G401 (cell line): ENCODE measurements around the gene CHRM5. TPM values are rescaled to one million over a fixed set of nuclear protein-coding genes. Genes with fewer than 3 reads are reported as not detected.
A peak's percentile ranks its signal among the peaks of the same experiment; 100 is the strongest.

Source experiments
- DNase-seq: peaks from one replicate; pipeline ENCODE4 v3.0.0-alpha.2; 2015; ENCODE audit warnings: low spot score
- in situ Hi-C: cut with HindIII; loops from 2 replicates; pipeline ENCODE4 v1.10.0; 2016; ENCODE audit warnings: low sequenced_read_pairs, mixed read lengths
- total RNA-seq: library from RNA; depleted of rRNA; stranded (reverse); fragments of >200 nt; shearing (Covaris generic); gene quantifications from 2 replicates; pipeline ENCODE4 v1.2.3, GENCODE V29; 2014

CHRM5 gene
- total RNA-seq, 1 experiment from 2014 or later, result not detected

GRCh38 chr15:34065261-34065660 lies 97.0 kb downstream of the CHRM5 start:
- no peak for DNase-seq
- in situ Hi-C loops, result no loop called here

GRCh38 chr15:34065941-34066340 lies 97.6 kb downstream of the CHRM5 start:
- in situ Hi-C loops, result no loop called here
- no peak for DNase-seq

GRCh38 chr15:34070003-34070402 lies 101.7 kb downstream of the CHRM5 start:
- no peak for DNase-seq
- in situ Hi-C loops, result no loop called here

GRCh38 chr15:34076785-34077184 lies 108.5 kb downstream of the CHRM5 start:
- DNase-seq, result no peak
- in situ Hi-C loops, result no loop called here

- DNase-seq, result no peak
- in situ Hi-C loops, result no loop called here
Measured at GRCh38 chr15:34078900-34079299, 110.6 kb downstream of the CHRM5 start.

- in situ Hi-C loops, result no loop called here
- DNase-seq, result no peak
Measured at GRCh38 chr15:34079904-34080303, 111.6 kb downstream of the CHRM5 start.

- DNase-seq, result peak; percentile 13
- in situ Hi-C loops, result no loop called here
Measured at GRCh38 chr15:34084086-34084485, 115.8 kb downstream of the CHRM5 start.

- in situ Hi-C loops, result no loop called here
- DNase-seq, result peak; percentile 20
Measured at GRCh38 chr15:34085746-34086145, 117.4 kb downstream of the CHRM5 start.

- DNase-seq, result no peak
- in situ Hi-C loops, result no loop called here
Measured at GRCh38 chr15:34099914-34100313, 131.6 kb downstream of the CHRM5 start.

GRCh38 chr15:34101366-34102174 lies 133.3 kb downstream of the CHRM5 start, which contains the start of the genes EMC7 and PGBD4:
Gene EMC7, minus strand, starts transcription at chr15:34101862. Its CDS starts 23 bp downstream, at chr15:34101839.
Gene PGBD4, plus strand, starts transcription at chr15:34102083. Its CDS starts 449 bp downstream, at chr15:34102532.
- peak; percentile 99 for DNase-seq
- in situ Hi-C loops, result no loop called here

- DNase-seq, result no peak
- in situ Hi-C loops, result no loop called here
Measured at GRCh38 chr15:34102175-34102925, 134.1 kb downstream of the CHRM5 start.

- in situ Hi-C loops, result no loop called here
Measured at GRCh38 chr15:34106423-34106822, 138.1 kb downstream of the CHRM5 start.

GRCh38 chr15:34107315-34107714 lies 139.0 kb downstream of the CHRM5 start:
- no peak for DNase-seq
- in situ Hi-C loops, result no loop called here

More at GRCh38 chr15:34106423-34106822, 138.1 kb downstream of the CHRM5 start:
- no peak for DNase-seq

- in situ Hi-C loops, result no loop called here
- peak; percentile 18 for DNase-seq
Measured at GRCh38 chr15:34109797-34110663, 141.7 kb downstream of the CHRM5 start.

- in situ Hi-C loops, result no loop called here
- no peak for DNase-seq
Measured at GRCh38 chr15:34111488-34111887, 143.2 kb downstream of the CHRM5 start.

- in situ Hi-C loops, result no loop called here
- DNase-seq, result no peak
Measured at GRCh38 chr15:34114215-34114614, 145.9 kb downstream of the CHRM5 start.

GRCh38 chr15:34114739-34115138 lies 146.4 kb downstream of the CHRM5 start:
- in situ Hi-C loops, result no loop called here

GRCh38 chr15:34116620-34117019 lies 148.3 kb downstream of the CHRM5 start:
- in situ Hi-C loops, result no loop called here
- no peak for DNase-seq

More at GRCh38 chr15:34114739-34115138, 146.4 kb downstream of the CHRM5 start:
- DNase-seq, result no peak
